Peyer's patch (tissue), 4 donors: ENCODE data around the gene TTC14.

ENCODE experiments used
- POLR2A ChIP-seq, 2 donors: fragments of 450-650 bp; IDR thresholded peaks; one replicate each; pipeline ENCODE4 v1.5.1; 2017; ENCODE audit warnings: antibody characterized with exemption in 2 of 2, mild to moderate bottlenecking in 2 of 2, moderate library complexity in 2 of 2
- TF ChIP-seq, protein P1 (sequence below), 6 experiments: fragments of 450-650 bp in 4 of 6; fragments of 200-600 bp in 2 of 6; sonication (generic) in 1 of 6; IDR thresholded peaks; one replicate each; pipeline ENCODE4 v1.5.1; 2017 to 2019; ENCODE audit warnings: antibody characterized with exemption in 6 of 6, mild to moderate bottlenecking in 3 of 6, moderate library complexity in 1 of 6

DNA sequence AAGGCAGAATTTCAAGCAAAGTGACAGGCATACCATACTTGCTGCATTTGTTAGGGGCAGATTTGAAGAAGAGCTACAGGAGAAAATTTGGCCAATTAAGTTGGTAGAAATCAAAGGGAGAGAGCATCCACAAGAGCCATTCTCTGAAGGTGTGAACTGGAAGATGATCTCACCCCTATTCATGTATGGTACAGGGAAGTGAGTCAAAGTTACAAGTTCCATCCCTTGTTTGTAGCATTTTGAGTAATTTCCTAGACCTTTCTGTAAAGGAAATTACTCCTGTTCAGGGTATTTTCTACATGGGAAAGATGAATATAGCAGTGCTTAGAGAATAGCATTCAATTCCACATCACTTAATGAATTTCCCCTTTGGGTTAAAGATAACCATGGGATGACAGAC, 28.4 kb downstream of the TTC14 start:
- TF ChIP-seq, protein P1, sequence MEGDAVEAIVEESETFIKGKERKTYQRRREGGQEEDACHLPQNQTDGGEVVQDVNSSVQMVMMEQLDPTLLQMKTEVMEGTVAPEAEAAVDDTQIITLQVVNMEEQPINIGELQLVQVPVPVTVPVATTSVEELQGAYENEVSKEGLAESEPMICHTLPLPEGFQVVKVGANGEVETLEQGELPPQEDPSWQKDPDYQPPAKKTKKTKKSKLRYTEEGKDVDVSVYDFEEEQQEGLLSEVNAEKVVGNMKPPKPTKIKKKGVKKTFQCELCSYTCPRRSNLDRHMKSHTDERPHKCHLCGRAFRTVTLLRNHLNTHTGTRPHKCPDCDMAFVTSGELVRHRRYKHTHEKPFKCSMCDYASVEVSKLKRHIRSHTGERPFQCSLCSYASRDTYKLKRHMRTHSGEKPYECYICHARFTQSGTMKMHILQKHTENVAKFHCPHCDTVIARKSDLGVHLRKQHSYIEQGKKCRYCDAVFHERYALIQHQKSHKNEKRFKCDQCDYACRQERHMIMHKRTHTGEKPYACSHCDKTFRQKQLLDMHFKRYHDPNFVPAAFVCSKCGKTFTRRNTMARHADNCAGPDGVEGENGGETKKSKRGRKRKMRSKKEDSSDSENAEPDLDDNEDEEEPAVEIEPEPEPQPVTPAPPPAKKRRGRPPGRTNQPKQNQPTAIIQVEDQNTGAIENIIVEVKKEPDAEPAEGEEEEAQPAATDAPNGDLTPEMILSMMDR (IDR thresholded peaks at IDR 0.05): no peak
- no peak for TF ChIP-seq POLR2A (IDR thresholded peaks at IDR 0.05)
